Sciatic nerve (tissue), 2 donors: Measurements from ENCODE around the gene ZNF593. TPM values are rescaled to one million over a fixed set of nuclear protein-coding genes. Genes with fewer than 3 reads are reported as not detected.

Experiments
- ATAC-seq: fragments of 200-7000 bp; cut with Tn5 transposase; one replicate; pipeline ENCODE4 v1.9.1; 2020; ENCODE audit warnings: mild to moderate bottlenecking, moderate library complexity
- DNase-seq: peaks from one replicate; pipeline ENCODE4 v3.0.0-alpha.2; 2020; ENCODE audit warnings: low spot score
- intact Hi-C: fragments of 100-400 bp; cut with DNase I; formaldehyde crosslinking; loops from one replicate; pipeline ENCODE4 v1.14.2; 2022
- total RNA-seq: library from RNA; stranded (reverse); fragmentation: NEBNext Ultra II Directional; extraction: Animal tissue kit (Norgen Biotek cat#: 25700); gene quantifications from one replicate; pipeline ENCODE4 v1.2.1, GENCODE V29; 2021
- donor health status: DM: no; HTN: no; CAD: no.
- donor health status: DM: no; HTN: no; CAD: no.

ZNF593 gene
- total RNA-seq, 1 donor from 2014 or later, result 18.3 TPM

DNA sequence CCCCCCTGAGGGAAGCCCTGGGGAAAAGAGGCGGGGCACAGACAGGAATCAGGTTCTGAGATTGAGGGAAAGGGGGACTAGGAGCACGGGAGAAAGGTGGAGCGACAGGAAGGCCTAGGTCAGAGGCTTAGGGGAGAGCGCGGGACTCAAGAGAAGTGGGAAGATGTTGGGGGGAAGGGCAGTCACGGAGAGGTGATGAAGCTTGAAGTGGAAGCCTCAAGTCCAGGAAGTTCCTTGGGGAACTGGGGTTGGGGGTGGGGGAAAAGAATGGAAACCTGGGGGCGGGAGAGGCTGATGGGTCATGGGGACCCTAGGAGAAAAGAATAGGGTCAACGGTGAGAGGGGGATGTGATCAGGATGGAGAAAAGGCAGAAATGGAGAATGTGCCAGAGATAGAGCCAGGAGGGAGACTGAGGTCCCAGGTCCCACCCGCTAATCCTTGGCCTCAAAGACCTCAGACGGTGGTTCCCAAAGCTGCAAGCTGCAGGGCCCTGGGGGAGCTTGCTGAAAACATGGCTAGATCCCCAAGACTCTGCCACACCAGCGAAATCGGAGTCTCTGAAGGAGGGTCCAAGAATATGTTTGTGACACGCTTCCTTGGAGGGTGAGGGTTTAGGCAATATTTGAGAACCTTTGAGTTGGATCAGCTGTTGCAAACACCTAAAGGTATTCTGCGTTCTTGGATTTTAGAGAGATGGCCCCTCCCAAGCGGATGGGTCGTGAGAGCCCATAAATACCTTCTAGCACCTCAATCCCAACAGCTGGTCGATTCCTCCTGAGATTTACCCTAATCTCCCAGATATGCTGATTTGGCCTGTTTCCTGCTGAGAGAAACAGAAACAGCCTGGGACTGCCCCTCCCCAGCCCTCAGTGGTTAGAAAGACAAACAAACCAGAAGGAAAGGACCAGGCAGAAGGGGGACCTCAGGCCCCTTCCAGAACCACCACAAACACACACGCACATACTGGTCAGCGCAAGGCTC lies 4.6 kb upstream of the ZNF593 start:
- intact Hi-C loops, result no loop called here
- ATAC-seq (no peak), DNase-seq (no peak)

DNA sequence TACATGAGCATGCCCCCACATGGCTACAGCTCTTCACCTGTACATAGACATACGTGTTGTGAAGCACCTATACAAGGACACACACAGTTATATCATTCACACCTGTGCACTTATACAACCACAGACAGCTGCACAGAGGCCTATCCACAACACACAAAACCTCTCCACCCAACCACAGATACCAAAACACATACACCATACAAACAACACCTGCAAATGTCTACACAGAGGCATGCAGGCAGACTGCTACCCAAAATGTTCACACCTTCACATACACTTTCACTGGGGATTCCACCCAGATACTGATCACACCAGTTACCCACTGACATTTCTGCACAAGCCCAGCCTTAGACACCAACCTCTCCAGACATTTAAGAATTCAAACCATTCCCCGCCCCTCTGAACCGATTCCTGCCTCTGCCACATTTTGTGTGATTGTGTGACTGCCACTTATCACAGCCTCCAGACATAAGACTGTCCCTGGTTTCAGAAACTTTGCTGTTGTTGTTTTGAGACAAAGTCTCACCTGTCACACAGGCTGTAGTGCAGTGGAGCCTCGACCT lies 2.9 kb upstream of the ZNF593 start:
- ATAC-seq (no peak), DNase-seq (no peak)
- intact Hi-C loops, result no loop called here

DNA sequence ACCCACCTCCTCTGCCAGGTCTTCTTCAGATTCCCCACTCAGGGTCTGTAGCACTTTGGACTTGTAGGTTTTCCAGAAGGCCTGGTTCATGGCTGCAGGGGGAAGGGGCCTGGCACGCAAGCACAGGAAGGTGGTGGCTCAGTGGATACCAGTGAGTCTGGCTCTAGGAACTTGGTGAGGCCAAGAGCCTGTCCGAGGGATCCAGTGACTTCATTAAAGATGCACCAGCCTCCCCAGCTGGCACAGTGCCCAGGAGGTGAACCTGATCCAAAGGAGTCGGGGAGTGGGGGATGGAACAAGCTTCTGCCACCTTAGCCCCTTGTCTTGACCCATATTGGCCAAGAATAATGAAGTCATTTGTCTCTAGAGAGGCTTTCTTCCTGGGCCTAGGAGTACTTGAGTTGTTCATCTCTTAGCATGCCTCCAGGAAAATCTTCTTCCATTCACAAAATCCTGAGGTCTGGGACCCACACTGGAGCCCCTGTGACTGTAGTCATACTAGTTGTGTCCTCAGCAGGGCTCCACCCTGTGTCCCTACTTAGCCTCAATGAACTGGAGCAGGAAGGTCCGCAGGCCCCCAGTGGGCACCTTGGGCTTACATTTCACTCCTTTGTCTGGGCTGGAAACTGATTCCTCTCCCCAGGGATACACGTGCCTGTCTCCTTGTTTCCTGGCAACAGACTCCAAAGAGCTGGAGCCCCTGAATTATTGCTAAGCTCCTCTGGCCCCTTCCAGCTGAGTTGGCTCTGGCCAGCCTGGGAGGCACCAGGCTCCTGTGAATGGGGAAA lies 1.1 kb upstream of the ZNF593 start, which contains the start of gene C1orf232:
Gene C1orf232, minus strand, starts transcription at position 554 of the 788 bp plus-strand sequence. Its CDS starts 464 bp downstream, at position 90.
- no peak for DNase-seq
- intact Hi-C loops, result no loop called here
- ATAC-seq, result no peak

DNA sequence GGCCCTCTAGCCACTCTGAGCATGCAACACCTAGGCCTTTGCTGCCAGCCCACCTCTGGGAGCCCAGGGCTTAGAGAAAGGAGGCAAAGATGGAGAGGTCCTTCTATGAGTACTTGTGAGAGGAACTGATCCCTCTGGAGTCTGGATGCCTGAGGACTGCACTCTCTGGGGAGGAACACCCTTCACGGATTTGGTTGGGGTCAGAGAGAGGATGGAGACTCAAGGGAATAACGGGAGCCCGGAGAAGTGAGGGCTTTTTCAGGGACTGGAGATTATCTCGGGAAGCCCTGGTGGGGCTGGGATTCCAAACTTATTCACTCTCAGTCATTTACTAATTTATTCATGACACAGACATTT lies 532 bp upstream of the ZNF593 start:
- intact Hi-C loops, result no loop called here

DNA sequence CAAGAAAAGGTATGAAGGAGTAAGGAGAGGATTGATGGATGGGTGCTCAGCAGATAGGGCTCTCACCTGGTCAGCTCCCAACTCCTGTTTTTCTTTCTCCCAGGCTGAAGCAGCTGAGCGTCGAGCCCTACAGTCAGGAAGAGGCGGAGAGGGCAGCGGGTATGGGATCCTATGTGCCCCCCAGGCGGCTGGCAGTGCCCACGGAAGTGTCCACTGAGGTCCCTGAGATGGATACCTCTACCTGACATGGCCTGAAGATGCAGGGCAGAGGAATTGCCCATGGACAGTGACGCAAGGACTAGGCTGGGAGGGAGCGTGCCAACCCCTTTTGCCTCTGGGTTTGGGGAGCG lies 739 bp downstream of the ZNF593 start:
- ATAC-seq, result no peak
- intact Hi-C loops, result no loop called here
- no peak for DNase-seq

More for the DNA sequence above, 532 bp upstream of the ZNF593 start:
- ATAC-seq, result no peak
- no peak for DNase-seq

DNA sequence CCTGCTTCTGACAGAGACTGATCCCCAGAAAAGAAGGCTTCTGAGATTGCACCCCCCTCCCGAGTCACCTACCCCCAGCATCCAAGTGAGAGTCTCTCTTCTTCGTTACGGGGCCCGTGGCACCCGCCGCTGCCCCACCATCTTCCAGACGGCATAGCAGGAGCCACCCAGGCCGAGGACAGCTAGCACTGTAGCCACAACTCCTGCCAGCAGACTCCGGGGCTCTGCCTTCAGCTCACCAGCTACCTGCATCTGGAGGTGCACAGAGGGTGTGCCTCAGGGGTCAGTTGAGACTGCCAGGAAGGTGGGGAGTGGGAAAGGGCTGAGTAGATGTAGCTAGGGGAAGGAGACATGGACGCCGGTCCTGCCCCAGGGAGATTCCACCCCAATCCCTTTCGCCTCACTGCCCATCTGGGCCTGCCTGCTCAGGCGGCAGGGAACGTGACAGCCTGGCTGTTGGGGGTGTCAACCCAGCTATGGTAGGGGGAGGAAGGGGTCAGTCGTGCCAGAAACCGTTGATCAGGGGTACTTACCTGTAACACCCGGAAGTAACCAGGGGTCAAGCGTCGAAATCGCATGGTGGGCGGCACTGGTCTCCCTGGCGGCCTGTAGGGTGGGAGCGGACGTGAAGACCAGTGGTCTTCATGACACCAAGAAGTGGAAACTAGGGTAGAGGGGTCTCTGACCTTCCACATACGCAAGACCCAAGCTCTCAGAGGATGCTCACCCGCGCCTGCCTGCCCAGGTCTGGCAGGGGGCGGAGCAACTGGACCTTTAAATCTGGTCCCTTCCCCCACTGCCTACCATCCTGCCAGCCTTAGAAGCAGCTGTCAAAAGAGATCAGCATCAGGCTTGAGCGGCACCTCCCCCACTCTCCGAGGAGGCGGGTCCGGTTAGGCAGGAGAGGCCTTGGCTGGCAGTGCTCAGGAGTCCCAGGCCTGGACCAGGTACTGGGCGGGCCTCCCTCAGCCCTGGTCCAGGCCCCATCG lies 1.7 kb downstream of the ZNF593 start, which contains the start of gene ZNF593OS:
Gene ZNF593OS, minus strand, starts transcription at position 749 of the 989 bp plus-strand sequence. Its CDS starts 171 bp downstream, at position 578.
- ATAC-seq, result no peak
- DNase-seq, result no peak
- intact Hi-C loops, result no loop called here

DNA sequence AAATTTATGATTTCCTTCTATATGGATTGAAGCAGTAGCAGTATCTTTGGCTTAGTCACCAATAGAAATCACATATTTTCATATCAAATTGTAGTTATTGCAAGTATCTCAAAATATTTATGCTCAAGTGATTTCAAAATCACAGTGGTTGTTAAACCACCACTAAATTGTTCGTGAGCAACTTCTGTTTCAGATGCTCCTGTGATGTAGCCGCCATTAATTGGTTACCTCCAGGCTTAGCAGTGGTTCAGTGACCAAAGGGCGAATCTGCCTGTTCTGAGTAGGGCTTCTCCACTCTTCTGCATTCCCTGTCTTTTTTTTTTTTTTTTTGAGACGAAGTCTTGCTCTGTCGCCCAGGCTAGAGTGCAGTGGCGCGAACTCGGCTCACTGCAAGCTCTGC lies 5.6 kb downstream of the ZNF593 start:
- intact Hi-C loops, result no loop called here

DNA sequence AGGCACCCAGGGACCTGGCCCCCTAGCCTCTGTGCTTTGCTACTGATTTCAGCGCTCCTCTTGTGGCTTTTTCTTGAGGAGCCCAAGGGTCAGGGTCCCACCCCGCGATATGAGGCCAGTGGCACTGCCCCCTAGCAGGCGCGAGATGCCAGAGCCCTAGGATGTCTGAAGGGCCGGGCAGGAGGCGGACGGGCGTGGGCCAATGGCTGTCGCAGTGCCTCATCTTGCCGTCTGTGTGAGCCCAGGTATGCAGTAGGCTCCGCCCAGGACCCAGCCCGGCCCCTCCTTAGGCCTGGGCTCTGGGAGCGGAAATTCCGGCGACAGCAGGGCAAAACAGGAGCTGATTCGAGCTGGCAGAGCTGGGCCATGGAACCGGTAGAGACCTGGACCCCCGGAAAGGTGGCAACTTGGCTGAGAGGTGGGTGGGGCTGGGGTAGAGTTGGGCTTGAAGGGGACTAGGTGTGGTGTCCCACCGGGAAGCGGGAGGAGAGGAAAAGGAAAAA lies 7.5 kb downstream of the ZNF593 start, which contains the start of gene CNKSR1:
Gene CNKSR1, plus strand, starts transcription at position 310 of the 503 bp plus-strand sequence. Its CDS starts 57 bp downstream, at position 367.
- no peak for ATAC-seq
- intact Hi-C loops, result no loop called here

More for the DNA sequence above, 5.6 kb downstream of the ZNF593 start:
- DNase-seq (no peak), ATAC-seq (no peak)

DNA sequence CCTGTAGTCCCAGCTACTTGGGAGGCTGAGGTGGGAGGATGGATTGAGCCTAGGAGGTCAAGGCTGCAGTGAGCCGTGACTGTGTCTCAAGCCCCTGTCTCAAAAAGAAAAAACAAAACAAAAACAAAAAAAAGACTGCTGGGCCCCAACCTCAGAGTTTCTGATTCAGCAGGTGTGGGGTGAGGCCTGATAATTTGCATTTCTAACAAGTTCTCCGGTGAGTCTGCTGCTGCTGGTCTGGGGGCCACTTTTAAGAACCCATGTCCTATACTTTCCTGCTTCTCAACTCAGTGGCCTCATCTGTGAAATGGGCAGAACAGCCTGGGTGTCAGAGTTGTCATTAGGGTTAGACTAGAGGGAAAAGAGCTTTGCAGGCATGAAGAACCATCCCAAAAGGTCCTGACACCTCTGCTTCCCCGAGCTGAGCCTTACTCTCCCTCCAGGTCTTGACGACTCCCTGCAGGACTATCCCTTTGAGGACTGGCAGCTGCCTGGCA lies 10.3 kb downstream of the ZNF593 start:
- ATAC-seq, result no peak
- intact Hi-C loops, result no loop called here
- no peak for DNase-seq

More for the DNA sequence above, 7.5 kb downstream of the ZNF593 start, which contains the start of gene CNKSR1:
- no peak for DNase-seq

DNA sequence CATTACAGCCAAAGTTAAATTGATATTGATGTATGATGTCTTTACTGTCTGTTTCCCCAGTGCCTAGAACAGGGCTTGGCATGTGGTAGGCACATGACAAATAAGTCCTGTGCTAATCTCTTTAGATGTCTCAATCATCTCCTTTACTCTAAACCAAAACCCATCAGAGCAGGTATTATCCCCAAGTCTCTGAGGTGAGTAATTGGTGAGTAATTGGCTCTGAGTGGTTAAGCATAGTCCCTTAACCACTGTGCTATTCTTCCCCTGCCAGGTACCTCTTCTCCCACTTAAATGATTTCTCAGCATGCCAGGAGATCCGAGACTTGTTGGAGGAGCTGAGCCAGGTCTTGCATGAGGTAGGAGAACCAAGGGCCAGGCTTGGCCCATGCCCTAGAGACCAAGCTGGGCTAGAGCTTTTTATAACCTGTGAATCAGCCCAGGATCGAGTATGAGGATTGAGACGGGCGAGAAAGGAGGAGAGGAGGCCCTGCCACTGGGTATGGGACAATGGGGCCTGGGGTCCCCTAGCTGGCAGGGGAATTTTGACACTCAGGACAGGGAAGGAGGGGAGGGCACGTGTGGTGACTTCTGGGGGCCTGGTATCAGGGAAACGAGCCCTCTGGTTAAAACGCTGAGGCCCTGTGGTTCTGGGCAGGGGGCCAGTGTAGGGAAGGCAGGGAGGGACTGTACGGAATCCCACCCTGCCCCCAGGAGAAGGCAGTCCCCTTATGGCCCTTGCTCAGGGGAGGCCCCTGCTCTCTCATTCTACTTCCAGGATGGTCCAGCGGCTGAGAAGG lies 12.1 kb downstream of the ZNF593 start:
- DNase-seq (no peak), ATAC-seq (no peak)
- intact Hi-C loops, result no loop called here

DNA sequence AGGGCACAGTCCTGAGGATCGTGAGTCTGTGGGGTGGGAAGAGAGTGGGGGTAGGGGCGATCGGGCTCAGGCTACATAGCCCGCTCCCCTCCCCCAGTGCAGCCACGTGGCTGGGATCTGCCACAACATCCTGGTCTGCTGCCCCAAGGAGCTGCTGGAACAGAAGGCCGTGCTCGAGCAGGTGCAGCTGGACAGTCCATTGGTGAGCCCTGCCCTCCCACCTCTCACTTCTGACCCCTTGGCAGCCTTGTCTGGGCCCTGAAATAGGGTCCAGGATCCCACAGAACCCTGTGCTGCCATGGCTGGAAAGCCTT lies 12.6 kb downstream of the ZNF593 start:
- intact Hi-C loops, result no loop called here
- DNase-seq (no peak), ATAC-seq (no peak)

DNA sequence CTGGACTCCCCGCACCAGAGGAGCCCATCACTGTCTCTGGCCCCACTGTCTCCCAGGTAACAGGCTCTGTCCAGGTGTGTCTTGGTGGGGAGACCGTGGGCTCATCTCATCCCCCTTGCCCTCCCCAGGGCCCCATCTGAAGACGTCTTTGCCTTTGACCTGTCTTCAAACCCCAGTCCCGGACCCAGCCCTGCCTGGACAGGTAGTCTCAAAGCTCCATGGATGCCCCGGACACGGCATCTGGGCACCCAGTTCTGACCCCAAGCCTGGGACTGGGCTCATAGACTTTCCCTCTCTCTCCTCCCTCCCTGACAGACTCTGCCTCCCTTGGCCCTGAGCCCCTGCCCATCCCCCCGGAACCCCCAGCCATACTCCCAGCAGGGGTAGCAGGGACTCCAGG lies 14.4 kb downstream of the ZNF593 start:
- ATAC-seq, result no peak
- DNase-seq, result no peak
- intact Hi-C loops, result no loop called here

DNA sequence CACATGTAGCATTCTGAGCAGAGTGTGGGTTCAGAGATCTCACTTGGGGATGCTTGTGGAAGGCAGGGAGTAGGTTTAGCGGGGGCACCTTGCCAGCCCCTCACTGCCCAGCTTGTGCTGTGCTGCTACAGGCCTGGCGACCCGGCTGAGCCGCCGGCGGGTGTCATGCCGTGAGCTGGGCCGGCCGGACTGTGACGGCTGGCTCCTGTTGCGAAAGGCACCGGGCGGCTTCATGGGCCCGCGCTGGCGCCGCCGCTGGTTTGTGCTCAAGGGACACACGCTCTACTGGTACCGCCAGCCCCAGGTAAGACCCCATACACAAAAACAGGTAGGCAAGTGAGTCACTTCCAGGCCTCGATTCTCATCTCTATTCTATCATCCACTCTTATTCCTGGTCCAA lies 15.2 kb downstream of the ZNF593 start:
- intact Hi-C loops, result no loop called here
- no peak for ATAC-seq

DNA sequence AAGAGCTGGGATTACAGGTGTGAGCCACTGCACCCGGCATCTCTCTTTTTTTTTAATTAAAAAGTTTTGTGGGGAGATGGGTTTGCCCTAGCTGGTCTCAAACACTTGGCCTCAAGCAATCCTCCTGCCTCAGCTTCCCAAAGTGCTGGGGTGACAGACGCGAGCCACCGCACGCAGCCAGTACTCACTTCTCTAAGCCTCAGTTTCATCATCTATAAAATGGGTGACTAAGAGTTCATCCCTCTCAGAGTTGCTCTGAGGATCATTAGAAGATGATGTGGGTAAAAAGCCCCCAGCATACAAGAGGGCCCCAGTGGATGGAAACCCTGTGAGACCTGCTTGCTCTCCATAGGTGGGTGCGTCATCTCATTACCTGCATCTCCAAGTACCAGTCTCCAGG lies 18.2 kb downstream of the ZNF593 start:
- intact Hi-C loops, result no loop called here
- no peak for ATAC-seq
- no peak for DNase-seq

More for the DNA sequence above, 15.2 kb downstream of the ZNF593 start:
- no peak for DNase-seq

DNA sequence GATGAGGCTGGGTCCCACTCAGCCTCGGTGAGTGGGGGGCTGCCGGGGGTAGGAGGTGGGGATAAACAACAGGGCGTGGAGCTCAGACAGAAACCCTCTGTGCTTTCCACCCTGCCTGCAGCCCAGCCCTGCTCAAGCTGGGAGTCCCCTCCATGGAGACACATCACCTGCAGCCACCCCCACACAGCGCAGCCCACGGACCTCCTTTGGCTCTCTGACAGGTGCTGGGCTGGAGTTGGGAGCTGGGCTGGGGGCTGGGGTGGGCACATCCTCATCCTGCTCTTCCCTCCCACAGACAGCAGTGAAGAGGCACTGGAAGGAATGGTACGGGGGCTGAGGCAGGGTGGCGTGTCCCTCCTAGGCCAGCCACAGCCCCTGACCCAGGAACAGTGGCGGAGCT lies 18.8 kb downstream of the ZNF593 start:
- no peak for DNase-seq
- intact Hi-C loops, result no loop called here
- ATAC-seq, result peak; percentile 17

DNA sequence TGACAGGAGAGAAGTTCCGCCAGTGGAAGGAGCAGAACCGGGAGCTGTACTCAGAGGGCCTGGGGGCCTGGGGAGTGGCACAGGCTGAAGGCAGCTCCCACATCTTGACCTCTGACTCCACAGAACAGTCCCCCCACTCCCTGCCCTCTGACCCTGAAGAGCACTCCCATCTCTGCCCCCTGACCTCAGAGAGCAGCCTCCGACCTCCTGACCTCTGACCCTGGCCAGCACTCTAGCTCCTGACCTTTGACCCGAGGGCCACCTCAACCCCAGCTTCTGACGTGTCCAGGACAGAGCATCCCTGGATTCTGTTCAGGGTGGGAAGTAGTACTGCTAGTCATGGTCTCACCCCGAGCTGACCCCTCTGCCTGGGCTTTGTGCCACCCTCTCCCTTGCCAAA lies 19.6 kb downstream of the ZNF593 start:
- ATAC-seq (no peak), DNase-seq (no peak)
- intact Hi-C loops, result no loop called here

DNA sequence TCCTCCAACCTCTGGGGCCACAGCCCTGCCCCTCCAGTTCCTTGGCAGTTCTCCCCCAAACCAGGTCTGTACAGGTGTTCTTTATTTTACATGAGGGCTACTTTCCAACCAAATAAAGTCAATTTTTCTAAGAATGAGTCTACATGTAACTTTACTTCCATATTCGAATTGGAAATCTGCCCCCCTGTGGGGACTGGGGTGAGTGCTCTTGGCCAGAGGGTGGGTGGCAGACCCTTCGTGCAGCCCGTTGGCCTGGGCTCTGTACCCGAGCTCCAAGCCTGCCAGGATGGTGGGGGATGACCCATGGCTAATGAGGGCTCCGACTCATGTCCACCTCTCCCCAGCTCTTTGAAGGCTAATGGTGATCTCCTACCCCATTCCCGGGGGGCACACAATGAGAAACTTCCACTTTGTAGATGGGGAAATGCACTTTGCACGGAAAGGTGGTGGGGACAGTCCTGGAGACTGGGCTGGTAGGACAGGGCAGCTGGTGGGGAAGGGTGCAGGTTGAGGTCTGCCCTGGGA lies 20.1 kb downstream of the ZNF593 start:
- no peak for DNase-seq
- ATAC-seq, result no peak
- intact Hi-C loops, result no loop called here
